Measurements from ENCODE around the gene USE1. TPM values are rescaled to one million over a fixed set of nuclear protein-coding genes. Genes with fewer than 3 reads are reported as not detected.

Gene USE1
- total RNA-seq, 1 experiment from 2014 or later = 33.5 TPM

- DNase-seq (ENCODE audit: low read depth) = peak; percentile 66
These were observed 21.0 kb downstream of the USE1 start for GRCh38 chr19:17235971-17236777.

- no peak for DNase-seq (ENCODE audit: low read depth)
These were observed 21.8 kb downstream of the USE1 start for GRCh38 chr19:17236811-17237543.

GRCh38 chr19:17237747-17238706 is 22.9 kb downstream of the USE1 start:
- no peak for DNase-seq (ENCODE audit: low read depth)

GRCh38 chr19:17240062-17240752 is 25.1 kb downstream of the USE1 start:
- no peak for DNase-seq (ENCODE audit: low read depth)

GRCh38 chr19:17240826-17241399 is 25.8 kb downstream of the USE1 start:
- DNase-seq (ENCODE audit: low read depth) = no peak

- DNase-seq (ENCODE audit: low read depth) = no peak
These were observed 27.5 kb downstream of the USE1 start for GRCh38 chr19:17242431-17243208.

GRCh38 chr19:17243211-17243829 is 28.2 kb downstream of the USE1 start:
- no peak for DNase-seq (ENCODE audit: low read depth)

GRCh38 chr19:17243830-17244617 is 28.9 kb downstream of the USE1 start:
- DNase-seq (ENCODE audit: low read depth) = peak; percentile 50

- DNase-seq (ENCODE audit: low read depth) = no peak
These were observed 29.7 kb downstream of the USE1 start for GRCh38 chr19:17244618-17245534.

GRCh38 chr19:17245535-17245984 is 30.4 kb downstream of the USE1 start, which contains the start of gene NR2F6:
Gene NR2F6, minus strand, starts transcription at chr19:17245919. Its CDS starts 699 bp downstream, at chr19:17245220.
- no peak for DNase-seq (ENCODE audit: low read depth)

GRCh38 chr19:17246681-17247425 is 31.7 kb downstream of the USE1 start:
- DNase-seq (ENCODE audit: low read depth) = peak; percentile 61

- DNase-seq (ENCODE audit: low read depth) = no peak
These were observed 33.0 kb downstream of the USE1 start for GRCh38 chr19:17248011-17248776.

- no peak for DNase-seq (ENCODE audit: low read depth)
These were observed 34.9 kb downstream of the USE1 start for GRCh38 chr19:17249887-17250548.

GRCh38 chr19:17254636-17255035 is 39.5 kb downstream of the USE1 start:
- DNase-seq (ENCODE audit: low read depth) = no peak

GRCh38 chr19:17255150-17255621 is 40.0 kb downstream of the USE1 start:
- peak; percentile 30 for DNase-seq (ENCODE audit: low read depth)

Measured in Daoy (cell line).